ENCODE data around the gene DPP6.

GRCh38 chr7:154591544-154591943 is 539.3 kb downstream of the DPP6 start:
- TF ChIP-seq, protein P1, sequence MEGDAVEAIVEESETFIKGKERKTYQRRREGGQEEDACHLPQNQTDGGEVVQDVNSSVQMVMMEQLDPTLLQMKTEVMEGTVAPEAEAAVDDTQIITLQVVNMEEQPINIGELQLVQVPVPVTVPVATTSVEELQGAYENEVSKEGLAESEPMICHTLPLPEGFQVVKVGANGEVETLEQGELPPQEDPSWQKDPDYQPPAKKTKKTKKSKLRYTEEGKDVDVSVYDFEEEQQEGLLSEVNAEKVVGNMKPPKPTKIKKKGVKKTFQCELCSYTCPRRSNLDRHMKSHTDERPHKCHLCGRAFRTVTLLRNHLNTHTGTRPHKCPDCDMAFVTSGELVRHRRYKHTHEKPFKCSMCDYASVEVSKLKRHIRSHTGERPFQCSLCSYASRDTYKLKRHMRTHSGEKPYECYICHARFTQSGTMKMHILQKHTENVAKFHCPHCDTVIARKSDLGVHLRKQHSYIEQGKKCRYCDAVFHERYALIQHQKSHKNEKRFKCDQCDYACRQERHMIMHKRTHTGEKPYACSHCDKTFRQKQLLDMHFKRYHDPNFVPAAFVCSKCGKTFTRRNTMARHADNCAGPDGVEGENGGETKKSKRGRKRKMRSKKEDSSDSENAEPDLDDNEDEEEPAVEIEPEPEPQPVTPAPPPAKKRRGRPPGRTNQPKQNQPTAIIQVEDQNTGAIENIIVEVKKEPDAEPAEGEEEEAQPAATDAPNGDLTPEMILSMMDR (IDR thresholded peaks at IDR 0.05), result no peak
- TF ChIP-seq POLR2A (IDR thresholded peaks at IDR 0.05), result no peak

Data from heart left ventricle (tissue), 13 donors.